ENCODE results near the gene SAA1. TPM values are rescaled to one million over a fixed set of nuclear protein-coding genes. Genes with fewer than 3 reads are reported as not detected.

SAA1 gene
- total RNA-seq, 1 donor from 2014 or later = not detected

- H3K79me2 ChIP-seq (ENCODE audit: low read depth) = no peaks in the 10 kb centered on the region
- no peaks in the 10 kb centered on the region for H4K20me1 ChIP-seq (ENCODE audit: low read depth)
- Mint-ChIP-seq H3K27me3 (ENCODE audit: insufficient read depth, low read depth) (no peaks in the 10 kb centered on the region), H3K4me3 (no peak overlapping the region), H3K9me3 (no peaks in the 10 kb centered on the region), H3K36me3 (peaks cover 8% of the 10 kb centered on the region), H3K4me1 (no peaks in the 10 kb centered on the region), H3K27ac (no peak overlapping the region)
- no peaks in the 10 kb centered on the region for H3K36me3 ChIP-seq
- no peak for TF ChIP-seq EZH2phosphoT487 (IDR thresholded peaks at IDR 0.05)
- no peak for TF ChIP-seq EZH2 (IDR thresholded peaks at IDR 0.05)
- TF ChIP-seq CTCF (IDR thresholded peaks at IDR 0.05) = no peak
- no peak overlapping the region for H3K27ac ChIP-seq
- H3K9me3 ChIP-seq (ENCODE audit: low read depth) = no peaks in the 10 kb centered on the region
- no peak overlapping the region for H3K4me3 ChIP-seq
- no peak for DNase-seq (ENCODE audit: low spot score)
- H2AFZ ChIP-seq (replicated peaks) = no peak overlapping the region
- no peak overlapping the region for H3K9ac ChIP-seq
- no peaks in the 10 kb centered on the region for H3K4me1 ChIP-seq
- no peaks in the 10 kb centered on the region for H3F3A ChIP-seq (ENCODE audit: low read depth)
- no peak overlapping the region for H3K4me2 ChIP-seq
- H3K27me3 ChIP-seq = no peaks in the 10 kb centered on the region
These were observed 38.7 kb downstream of the SAA1 start for GRCh38 chr11:18304745-18305144.

DNA sequence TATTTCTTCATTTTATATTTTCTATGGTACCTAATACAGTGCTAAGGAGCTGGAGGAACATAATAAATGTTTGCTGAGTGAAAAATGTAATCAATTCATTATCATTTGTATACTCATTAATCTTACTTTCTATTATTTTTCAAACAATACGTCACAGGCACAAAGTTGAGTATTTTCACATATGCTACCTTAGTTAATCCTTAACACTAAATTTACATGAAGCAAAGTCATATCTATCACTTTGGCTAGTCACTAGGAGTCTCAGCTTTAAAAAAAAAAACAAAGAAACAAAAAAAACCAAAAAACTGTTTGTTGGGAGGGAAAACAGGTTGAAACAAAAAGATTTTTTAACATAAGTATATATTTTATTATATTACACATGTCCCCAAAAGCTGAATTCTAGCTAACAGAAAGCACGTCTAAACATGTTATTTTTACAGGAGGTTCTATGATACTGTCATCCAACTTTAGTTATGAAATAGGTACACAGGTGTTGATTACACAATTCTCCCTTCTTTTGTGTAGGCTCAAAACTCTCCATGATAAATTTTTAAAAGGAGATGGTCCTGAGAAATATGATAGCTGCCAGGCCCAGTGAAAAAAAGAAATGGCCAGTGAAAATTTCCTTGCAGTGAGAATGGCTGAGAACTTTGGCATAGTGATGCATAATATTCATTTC lies 41.5 kb downstream of the SAA1 start:
- no peak for TF ChIP-seq EZH2phosphoT487 (IDR thresholded peaks at IDR 0.05)
- no peak for TF ChIP-seq CTCF (IDR thresholded peaks at IDR 0.05)
- TF ChIP-seq EZH2 (IDR thresholded peaks at IDR 0.05) = no peak
- Mint-ChIP-seq H3K4me1 (peaks cover 3% of the 10 kb centered on the region), H3K4me3 (no peak overlapping the region), H3K9me3 (no peaks in the 10 kb centered on the region), H3K27me3 (ENCODE audit: insufficient read depth, low read depth) (no peaks in the 10 kb centered on the region), H3K36me3 (peaks cover 12% of the 10 kb centered on the region), H3K27ac (no peak overlapping the region)
- Histone ChIP-seq H3K4me1 (no peaks in the 10 kb centered on the region), H3K9ac (no peak overlapping the region), H3K27ac (no peak overlapping the region), H3F3A (ENCODE audit: low read depth) (no peaks in the 10 kb centered on the region), H3K9me3 (ENCODE audit: low read depth) (no peaks in the 10 kb centered on the region), H4K20me1 (ENCODE audit: low read depth) (peaks cover 4% of the 10 kb centered on the region), H3K79me2 (ENCODE audit: low read depth) (peaks cover 5% of the 10 kb centered on the region), H2AFZ (replicated peaks) (no peak overlapping the region), H3K4me3 (no peak overlapping the region), H3K4me2 (no peak overlapping the region), H3K36me3 (no peaks in the 10 kb centered on the region), H3K27me3 (no peaks in the 10 kb centered on the region)
- DNase-seq (ENCODE audit: low spot score) = no peak

DNA sequence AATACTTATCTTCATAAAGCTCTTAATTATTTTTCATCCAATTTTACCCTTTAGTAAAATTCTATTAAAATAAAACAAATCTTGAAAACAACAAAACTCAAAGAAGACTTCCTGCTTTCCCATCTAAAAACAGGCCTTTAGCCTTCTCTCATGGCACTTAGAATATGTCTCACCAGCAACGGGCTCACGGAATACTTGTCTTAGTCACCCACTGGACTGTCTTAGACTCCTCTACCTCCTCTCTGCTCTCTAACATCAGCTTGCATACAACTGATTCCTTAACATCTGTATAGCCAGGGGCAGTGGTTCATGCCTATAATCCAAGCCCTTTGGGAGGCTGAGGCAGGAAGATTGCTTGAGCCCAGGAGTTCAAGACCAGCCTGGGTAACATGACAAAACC lies 42.2 kb downstream of the SAA1 start:
- Mint-ChIP-seq H3K4me1 (peaks cover 7% of the 10 kb centered on the region), H3K9me3 (no peaks in the 10 kb centered on the region), H3K4me3 (no peak overlapping the region), H3K36me3 (peaks cover 12% of the 10 kb centered on the region), H3K27ac (no peak overlapping the region), H3K27me3 (ENCODE audit: insufficient read depth, low read depth) (no peaks in the 10 kb centered on the region)
- H3K27ac ChIP-seq = no peak overlapping the region
- no peaks in the 10 kb centered on the region for H3F3A ChIP-seq (ENCODE audit: low read depth)
- no peak overlapping the region for H3K4me3 ChIP-seq
- H3K4me2 ChIP-seq = no peak overlapping the region
- H3K27me3 ChIP-seq = no peaks in the 10 kb centered on the region
- H3K9ac ChIP-seq = no peak overlapping the region
- H3K79me2 ChIP-seq (ENCODE audit: low read depth) = peaks cover 6% of the 10 kb centered on the region
- no peak overlapping the region for H2AFZ ChIP-seq (replicated peaks)
- no peaks in the 10 kb centered on the region for H3K36me3 ChIP-seq
- H4K20me1 ChIP-seq (ENCODE audit: low read depth) = peaks cover 7% of the 10 kb centered on the region
- no peaks in the 10 kb centered on the region for H3K4me1 ChIP-seq
- no peak for TF ChIP-seq EZH2 (IDR thresholded peaks at IDR 0.05)
- no peak for TF ChIP-seq CTCF (IDR thresholded peaks at IDR 0.05)
- no peak for TF ChIP-seq EZH2phosphoT487 (IDR thresholded peaks at IDR 0.05)
- no peaks in the 10 kb centered on the region for H3K9me3 ChIP-seq (ENCODE audit: low read depth)
- DNase-seq (ENCODE audit: low spot score) = no peak
